HG03558 (cell line): ENCODE data around the gene TAS2R7.
"Not testable (repeated sequence)": the region's sequence is repeated elsewhere in the genome, so short reads cannot be mapped to it uniquely, and the experiment has no call there.

Experiments used
- ATAC-seq: cut with Tn5 transposase; IDR thresholded peaks from one replicate; pipeline ENCODE4 v1.9.1; 2021; ENCODE audit warnings: moderate number of reproducible peaks; ENCODE audit not compliant: unreplicated experiment; ENCODE audit errors: extremely low read depth

TAS2R7 gene

GRCh38 chr12:10802587-10802986, at the start of gene TAS2R7:
TAS2R7 (minus strand) TSS chr12:10802627; CDS start chr12:10802570, 57 bp downstream.
- ATAC-seq, result no peak

GRCh38 chr12:10851243-10851858, 48.9 kb upstream of the TAS2R7 start:
- no peak for ATAC-seq

- no peak for ATAC-seq
Observed at GRCh38 chr12:10849425-10849878, 47.0 kb upstream of the TAS2R7 start, which contains the start of gene PRR4. PRR4 (minus strand) TSS chr12:10849475; CDS start chr12:10849437, 38 bp downstream.

GRCh38 chr12:10847744-10848143, 45.3 kb upstream of the TAS2R7 start:
- no peak for ATAC-seq

GRCh38 chr12:10842862-10843261, 40.4 kb upstream of the TAS2R7 start:
- no peak for ATAC-seq

GRCh38 chr12:10838461-10838860, 36.0 kb upstream of the TAS2R7 start:
- ATAC-seq, result no peak

- ATAC-seq, result no peak
Observed at GRCh38 chr12:10829994-10830393, 27.6 kb upstream of the TAS2R7 start.

- no peak for ATAC-seq
Observed at GRCh38 chr12:10826258-10826657, 23.8 kb upstream of the TAS2R7 start, which contains the start of gene TAS2R10. TAS2R10 (minus strand) TSS chr12:10826358; CDS start chr12:10826269, 89 bp downstream.

GRCh38 chr12:10824957-10825356, 22.5 kb upstream of the TAS2R7 start:
- no peak for ATAC-seq

GRCh38 chr12:10811883-10812536, 9.6 kb upstream of the TAS2R7 start:
- no peak for ATAC-seq

- ATAC-seq, result no peak
Observed at GRCh38 chr12:10810068-10810467, 7.6 kb upstream of the TAS2R7 start, which contains the start of gene TAS2R9. TAS2R9 (minus strand) TSS chr12:10810168; CDS start chr12:10810075, 93 bp downstream.

- ATAC-seq, result no peak
Observed at GRCh38 chr12:10807186-10807585, 4.8 kb upstream of the TAS2R7 start, which contains the start of gene TAS2R8. TAS2R8 (minus strand) TSS chr12:10807286; CDS start chr12:10806980, 306 bp downstream.

- ATAC-seq, result no peak
Observed at GRCh38 chr12:10801741-10802140, 686 bp downstream of the TAS2R7 start.

GRCh38 chr12:10794222-10794621, 8.2 kb downstream of the TAS2R7 start:
- no peak for ATAC-seq

GRCh38 chr12:10791769-10792168, 10.7 kb downstream of the TAS2R7 start:
- ATAC-seq, result not testable (repeated sequence)

- ATAC-seq, result no peak
Observed at GRCh38 chr12:10783252-10783651, 19.2 kb downstream of the TAS2R7 start.

GRCh38 chr12:10779103-10779502, 23.3 kb downstream of the TAS2R7 start:
- ATAC-seq, result no peak

GRCh38 chr12:10771132-10771733, 31.2 kb downstream of the TAS2R7 start:
- ATAC-seq, result no peak

GRCh38 chr12:10759657-10760056, 42.8 kb downstream of the TAS2R7 start:
- ATAC-seq, result no peak

- ATAC-seq, result no peak
Observed at GRCh38 chr12:10756194-10756593, 46.2 kb downstream of the TAS2R7 start.

GRCh38 chr12:10753059-10753458, 49.4 kb downstream of the TAS2R7 start:
- no peak for ATAC-seq
